K562 (cell line): ENCODE measurements around the gene TPI1.

Source experiments
- CTCF ChIP-seq, 3 experiments: IDR thresholded peaks in 2 of 3; conservative IDR thresholded peaks in 1 of 3; 2 replicates each; pipeline ENCODE4 v1.5.1; 2011 to 2012; ENCODE audit warnings: low read length in 3 of 3, mild to moderate bottlenecking in 3 of 3, control low read depth in 2 of 3, improper control_type of control experiment in 1 of 3, inconsistent platforms in 1 of 3, low read depth in 1 of 3, mixed read lengths in 1 of 3, moderate library complexity in 1 of 3; ENCODE audit not compliant: insufficient read depth in 2 of 3
- E2F6 ChIP-seq, 2 experiments: IDR thresholded peaks; 2 replicates each; pipeline ENCODE4 v1.6.1; 2011; ENCODE audit warnings: borderline replicate concordance in 1 of 2, control low read depth in 1 of 2, low read depth in 1 of 2, low read length in 1 of 2, mild to moderate bottlenecking in 1 of 2, mixed read lengths in 1 of 2, moderate library complexity in 1 of 2; ENCODE audit not compliant: insufficient read depth in 1 of 2, insufficient read length in 1 of 2, poor library complexity in 1 of 2, severe bottlenecking in 1 of 2; ENCODE audit errors: extremely low read depth in 1 of 2
- JUND ChIP-seq, 2 experiments: IDR thresholded peaks; 2 replicates in 1 of 2; 3 replicates in 1 of 2; pipeline ENCODE4 v1.6.1; 2011; ENCODE audit warnings: borderline replicate concordance in 2 of 2, low read depth in 2 of 2, low read length in 2 of 2, improper control_type of control experiment in 1 of 2, missing biosample characterization in 1 of 2, missing genetic modification characterization in 1 of 2, missing genetic modification reagents in 1 of 2
- KDM2B ChIP-seq: fragments of 250-450 bp; sonication (Bioruptor Pico); IDR thresholded peaks from 2 replicates; pipeline ENCODE4 v1.8.0; 2021; ENCODE audit warnings: mild to moderate bottlenecking, moderate library complexity
- MNT ChIP-seq, 2 experiments: fragments of 450-650 bp; conservative IDR thresholded peaks; 2 replicates each; pipeline ENCODE4 v1.6.1; 2017; ENCODE audit warnings: mild to moderate bottlenecking in 2 of 2, moderate library complexity in 2 of 2
- POLR2A ChIP-seq: fragments of 450-650 bp; conservative IDR thresholded peaks from 2 replicates; pipeline ENCODE4 v1.6.1; 2016
- ZBTB34 ChIP-seq: fragments of 250-450 bp; sonication (Bioruptor Pico); IDR thresholded peaks from 2 replicates; pipeline ENCODE4 v1.8.0; 2021; ENCODE audit warnings: mild to moderate bottlenecking, moderate library complexity

- TF ChIP-seq MNT (conservative IDR thresholded peaks at IDR 0.05) (no peak), JUND (IDR thresholded peaks at IDR 0.05; ENCODE audit: borderline replicate concordance, low read depth, low read length) (no peak), JUND (tag; IDR thresholded peaks at IDR 0.05; ENCODE audit: borderline replicate concordance, low read depth, low read length) (no peak), KDM2B (CRISPR knock-in tag) (no peak), E2F6 (IDR thresholded peaks at IDR 0.05; ENCODE audit: borderline replicate concordance in 1 of 2, extremely low read depth in 1 of 2, insufficient read depth in 1 of 2, insufficient read length in 1 of 2, low read depth in 1 of 2, low read length in 1 of 2, poor library complexity in 1 of 2, severe bottlenecking in 1 of 2) (no peak), POLR2A (no peak), ZBTB34 (CRISPR knock-in tag) (no peak), CTCF (IDR thresholded peaks at IDR 0.05 in 2 of 3, conservative IDR thresholded peaks at IDR 0.05 in 1 of 3; ENCODE audit: insufficient read depth in 2 of 3, low read depth in 1 of 3, low read length in 3 of 3) (no peak)
Observed at GRCh38 chr12:6833189-6833890, 34.0 kb upstream of the TPI1 start.
